ENCODE measurements around the gene ITPK1. TPM values are rescaled to one million over a fixed set of nuclear protein-coding genes. Genes with fewer than 3 reads are reported as not detected.
A peak's percentile ranks its signal among the peaks of the same experiment; 100 is the strongest.

The ITPK1 gene
- total and polyA plus RNA-seq, 2 experiments from 2014 or later, result 33.0 to 42.9 TPM

GRCh38 chr14:92898566-92899131 lies 217.1 kb downstream of the ITPK1 start:
- H3K27me3 ChIP-seq, result peaks cover 20% of the 10 kb centered on the region
- no peak for TF ChIP-seq CTCF (IDR thresholded peaks at IDR 0.05; ENCODE audit: low read depth, low read length)
- H3K4me3 ChIP-seq, result no peak overlapping the region
- H3K27ac ChIP-seq, result no peak overlapping the region
- no peak for DNase-seq (ENCODE audit: low read depth in 1 of 2, low spot score in 1 of 2)
- no peaks in the 10 kb centered on the region for H3K36me3 ChIP-seq
- no peaks in the 10 kb centered on the region for H3K9me3 ChIP-seq (ENCODE audit: low read depth)
- no peaks in the 10 kb centered on the region for H3K4me1 ChIP-seq (ENCODE audit: low read depth)

- no peaks in the 10 kb centered on the region for H3K36me3 ChIP-seq
- DNase-seq (ENCODE audit: low read depth in 1 of 2, low spot score in 1 of 2), result peak in 1 of 2 donors; percentile 3
- no peak for TF ChIP-seq CTCF (IDR thresholded peaks at IDR 0.05; ENCODE audit: low read depth, low read length)
These were observed 217.7 kb downstream of the ITPK1 start for GRCh38 chr14:92897922-92898565.

GRCh38 chr14:92895352-92895878 lies 220.3 kb downstream of the ITPK1 start:
- TF ChIP-seq CTCF (IDR thresholded peaks at IDR 0.05; ENCODE audit: low read depth, low read length), result no peak
- Histone ChIP-seq H3K4me1 (ENCODE audit: low read depth) (no peaks in the 10 kb centered on the region), H3K9me3 (ENCODE audit: low read depth) (no peaks in the 10 kb centered on the region), H3K27me3 (no peaks in the 10 kb centered on the region), H3K36me3 (no peaks in the 10 kb centered on the region), H3K27ac (no peak overlapping the region), H3K4me3 (no peak overlapping the region)
- no peak for DNase-seq (ENCODE audit: low read depth in 1 of 2, low spot score in 1 of 2)

More at GRCh38 chr14:92897922-92898565, 217.7 kb downstream of the ITPK1 start:
- H3K27ac ChIP-seq, result no peak overlapping the region
- H3K4me3 ChIP-seq, result no peak overlapping the region
- H3K27me3 ChIP-seq, result peaks cover 14% of the 10 kb centered on the region
- H3K4me1 ChIP-seq (ENCODE audit: low read depth), result no peaks in the 10 kb centered on the region
- no peaks in the 10 kb centered on the region for H3K9me3 ChIP-seq (ENCODE audit: low read depth)

GRCh38 chr14:92892589-92892988 lies 223.1 kb downstream of the ITPK1 start:
- H3K4me1 ChIP-seq (ENCODE audit: low read depth), result no peaks in the 10 kb centered on the region

More at GRCh38 chr14:92892589-92892988, 223.1 kb downstream of the ITPK1 start:
- Histone ChIP-seq H3K27ac (no peak overlapping the region), H3K36me3 (no peaks in the 10 kb centered on the region), H3K4me3 (no peak overlapping the region), H3K9me3 (ENCODE audit: low read depth) (no peaks in the 10 kb centered on the region), H3K27me3 (no peaks in the 10 kb centered on the region)
- TF ChIP-seq CTCF (IDR thresholded peaks at IDR 0.05; ENCODE audit: low read depth, low read length), result no peak
- DNase-seq (ENCODE audit: low read depth in 1 of 2, low spot score in 1 of 2), result no peak
